H9 (cell line): ENCODE data around the gene EPS8L3. TPM values are rescaled to one million over a fixed set of nuclear protein-coding genes. Genes with fewer than 3 reads are reported as not detected.

Experiments used
- DNase-seq: peaks from one replicate; pipeline ENCODE4 v3.0.0-alpha.2; 2017
- H2AFZ ChIP-seq: one replicate; pipeline ENCODE4 v1.6.1; 2013; ENCODE audit warnings: mild to moderate bottlenecking, low read length, control low read depth, moderate library complexity
- H2AK5ac ChIP-seq: 2 replicates; pipeline ENCODE4 v1.6.1; 2013; ENCODE audit warnings: low read length, control low read depth, mixed read lengths; ENCODE audit not compliant: insufficient read length
- H2BK120ac ChIP-seq: one replicate; pipeline ENCODE4 v1.6.1; 2013; ENCODE audit warnings: low read depth, mild to moderate bottlenecking, low read length, control low read depth, inconsistent platforms; ENCODE audit not compliant: poor library complexity, severe bottlenecking
- H2BK12ac ChIP-seq: 2 replicates; pipeline ENCODE4 v1.6.1; 2013; ENCODE audit warnings: low read length, control low read depth, mixed read lengths, low read depth; ENCODE audit not compliant: insufficient read length
- H2BK15ac ChIP-seq: 2 replicates; pipeline ENCODE4 v1.6.1; 2013; ENCODE audit warnings: low read depth, low read length, control low read depth
- H2BK20ac ChIP-seq: one replicate; pipeline ENCODE4 v1.6.1; 2013; ENCODE audit warnings: low read depth, mild to moderate bottlenecking, low read length, control low read depth, inconsistent platforms; ENCODE audit not compliant: poor library complexity, severe bottlenecking
- H2BK5ac ChIP-seq: 2 replicates; pipeline ENCODE4 v1.6.1; 2013; ENCODE audit warnings: low read length, control low read depth, mixed read lengths; ENCODE audit not compliant: insufficient read length
- H3K14ac ChIP-seq: 2 replicates; pipeline ENCODE4 v1.6.1; 2013; ENCODE audit warnings: low read length, control low read depth; ENCODE audit not compliant: insufficient read depth
- H3K18ac ChIP-seq: 2 replicates; pipeline ENCODE4 v1.6.1; 2013; ENCODE audit warnings: low read depth, mild to moderate bottlenecking, mixed read lengths, low read length, control low read depth; ENCODE audit not compliant: insufficient read length
- H3K23ac ChIP-seq: 2 replicates; pipeline ENCODE4 v1.6.1; 2013; ENCODE audit warnings: low read length, control low read depth, mixed read lengths, low read depth; ENCODE audit not compliant: insufficient read length
- H3K23me2 ChIP-seq: 2 replicates; pipeline ENCODE4 v1.6.1; 2013; ENCODE audit warnings: low read depth, mild to moderate bottlenecking, mixed read lengths, low read length, control low read depth; ENCODE audit not compliant: insufficient read length, poor library complexity, severe bottlenecking
- H3K27ac ChIP-seq: 2 replicates; pipeline ENCODE4 v1.5.1; 2013; ENCODE audit warnings: low read length, control low read depth, mixed read lengths, low read depth; ENCODE audit not compliant: insufficient read length
- H3K27me3 ChIP-seq: 2 replicates; pipeline ENCODE4 v1.6.1; 2013; ENCODE audit warnings: low read length, control low read depth, inconsistent platforms; ENCODE audit not compliant: insufficient read depth
- H3K4ac ChIP-seq: 2 replicates; pipeline ENCODE4 v1.6.1; 2013; ENCODE audit warnings: low read depth, mild to moderate bottlenecking, control low read depth, inconsistent platforms, low read length, moderate library complexity
- H3K4me1 ChIP-seq: 2 replicates; pipeline ENCODE4 v1.6.1; 2013; ENCODE audit warnings: low read length, control low read depth, inconsistent platforms; ENCODE audit not compliant: insufficient read depth
- H3K4me2 ChIP-seq: 2 replicates; pipeline ENCODE4 v1.6.1; 2013; ENCODE audit warnings: low read length, control low read depth, mixed read lengths; ENCODE audit not compliant: insufficient read length, insufficient read depth
- H3K56ac ChIP-seq: 2 replicates; pipeline ENCODE4 v1.6.1; 2013; ENCODE audit warnings: low read depth, mild to moderate bottlenecking, mixed read lengths, low read length, control low read depth; ENCODE audit not compliant: insufficient read length
- H3K79me1 ChIP-seq: 2 replicates; pipeline ENCODE4 v1.6.1; 2013; ENCODE audit warnings: low read depth, mild to moderate bottlenecking, moderate library complexity, low read length, control low read depth, inconsistent platforms; ENCODE audit not compliant: insufficient read depth, poor library complexity, severe bottlenecking
- H3K79me2 ChIP-seq: 2 replicates; pipeline ENCODE4 v1.6.1; 2013; ENCODE audit warnings: low read length, control low read depth, inconsistent platforms; ENCODE audit not compliant: insufficient read depth
- H3K9ac ChIP-seq: 2 replicates; pipeline ENCODE4 v1.6.1; 2013; ENCODE audit warnings: low read length, control low read depth, mixed read lengths; ENCODE audit not compliant: insufficient read length; ENCODE audit errors: extremely low read depth
- H3K9me3 ChIP-seq: one replicate; pipeline ENCODE4 v1.6.1; 2013; ENCODE audit warnings: low read depth, low read length, inconsistent platforms; ENCODE audit not compliant: control insufficient read depth
- H3T11ph ChIP-seq: one replicate; pipeline ENCODE4 v1.6.1; 2013; ENCODE audit warnings: mild to moderate bottlenecking, low read length, control low read depth, inconsistent platforms
- H4K20me1 ChIP-seq: one replicate; pipeline ENCODE4 v1.6.1; 2013; ENCODE audit not compliant: control insufficient read depth, insufficient read length, insufficient read depth
- H4K5ac ChIP-seq: 2 replicates; pipeline ENCODE4 v1.6.1; 2013; ENCODE audit warnings: low read depth, mild to moderate bottlenecking, mixed read lengths, low read length, control low read depth; ENCODE audit not compliant: insufficient read length
- H4K8ac ChIP-seq: replicated peaks from 2 replicates; pipeline ENCODE4 v1.6.1; 2013; ENCODE audit warnings: low read length, control low read depth, mixed read lengths, low read depth; ENCODE audit not compliant: insufficient read length
- H4K91ac ChIP-seq: 2 replicates; pipeline ENCODE4 v1.6.1; 2013; ENCODE audit warnings: low read depth, mild to moderate bottlenecking, moderate library complexity, mixed read lengths, low read length, control low read depth; ENCODE audit not compliant: insufficient read length
- H3K27ac Mint-ChIP-seq, 3 experiments: 2 replicates in 2 of 3; 3 replicates in 1 of 3; pipeline ENCODE4 v1.8.0; 2020 to 2021; ENCODE audit warnings: mixed read lengths in 3 of 3, mild to moderate bottlenecking in 1 of 3, moderate library complexity in 1 of 3
- H3K27me3 Mint-ChIP-seq: 2 replicates; pipeline ENCODE4 v1.8.0; 2021; ENCODE audit warnings: low read depth, mild to moderate bottlenecking, moderate library complexity, mixed read lengths
- H3K36me3 Mint-ChIP-seq, 3 experiments: 2 replicates in 2 of 3; 3 replicates in 1 of 3; pipeline ENCODE4 v1.8.0; 2020 to 2021; ENCODE audit warnings: low read depth in 3 of 3, mixed read lengths in 3 of 3; ENCODE audit not compliant: insufficient read depth in 1 of 3
- H3K4me1 Mint-ChIP-seq, 2 experiments: 2 replicates each; pipeline ENCODE4 v1.8.0; 2020; ENCODE audit warnings: mixed read lengths in 2 of 2
- H3K4me3 Mint-ChIP-seq, 2 experiments: 2 replicates in 1 of 2; 3 replicates in 1 of 2; pipeline ENCODE4 v1.8.0; 2020 to 2021; ENCODE audit warnings: mild to moderate bottlenecking in 2 of 2, mixed read lengths in 2 of 2, moderate library complexity in 1 of 2
- H3K9me3 Mint-ChIP-seq, 2 experiments: 2 replicates in 1 of 2; 3 replicates in 1 of 2; pipeline ENCODE4 v1.8.0; 2020; ENCODE audit warnings: mild to moderate bottlenecking in 2 of 2, mixed read lengths in 2 of 2, moderate library complexity in 1 of 2
- WGBS: extraction: QIAGEN DNeasy Blood & Tissue Kit; methylation state at CpG from one replicate; pipeline ENCODE4 v1.1.7; 2013; ENCODE audit warnings: missing lambda C conversion rate, low lambda C conversion rate, mixed read lengths; ENCODE audit not compliant: insufficient read length; ENCODE audit errors: extremely low coverage; 5-methylcytosine and 5-hydroxymethylcytosine counted together
- total RNA-seq: library from RNA; stranded (reverse); gene quantifications from 2 replicates; pipeline ENCODE4 v1.2.1, GENCODE V29; 2021
- TF ChIP-seq, protein P1 (sequence below): fragments of 200-600 bp; sonication (generic); conservative IDR thresholded peaks from 3 replicates; pipeline ENCODE4 v1.8.0; 2021; ENCODE audit warnings: antibody characterized with exemption, mild to moderate bottlenecking

The EPS8L3 gene
- total RNA-seq, 1 experiment from 2014 or later = not detected

GRCh38 chr1:109787845-109788601 is 24.3 kb upstream of the EPS8L3 start:
- Histone ChIP-seq H2AFZ (no peak overlapping the region), H2BK20ac (no peak overlapping the region), H3K79me1 (no peaks in the 10 kb centered on the region), H2AK5ac (no peak overlapping the region), H3K9me3 (no peaks in the 10 kb centered on the region), H3K4me2 (no peak overlapping the region), H3K27me3 (no peaks in the 10 kb centered on the region), H3K79me2 (no peaks in the 10 kb centered on the region), H2BK120ac (no peak overlapping the region), H3K9ac (no peak overlapping the region), H3K23me2 (no peaks in the 10 kb centered on the region), H3K23ac (no peak overlapping the region), H3K14ac (no peak overlapping the region), H3K27ac (no peak overlapping the region), H3T11ph (no peak overlapping the region), H4K91ac (no peak overlapping the region), H3K4me1 (peaks cover 6% of the 10 kb centered on the region; the same call in 1 of the 2 replicates), H3K4ac (no peak overlapping the region), H4K8ac (no peak overlapping the region), H3K56ac (no peak overlapping the region), H4K5ac (no peak overlapping the region), H2BK15ac (no peak overlapping the region), H2BK5ac (no peak overlapping the region), H4K20me1 (no peaks in the 10 kb centered on the region), H2BK12ac (no peak overlapping the region), H3K18ac (no peak overlapping the region)
- Mint-ChIP-seq H3K27ac (no peak overlapping the region), H3K27me3 (peaks cover 2% of the 10 kb centered on the region), H3K9me3 (no peaks in the 10 kb centered on the region), H3K36me3 (no peaks in the 10 kb centered on the region; a peak in 1 of 7 replicates), H3K4me1 (peaks cover 36 to 40% of the 10 kb centered on the region in 2 experiments), H3K4me3 (no peak overlapping the region)
- TF ChIP-seq, protein P1, sequence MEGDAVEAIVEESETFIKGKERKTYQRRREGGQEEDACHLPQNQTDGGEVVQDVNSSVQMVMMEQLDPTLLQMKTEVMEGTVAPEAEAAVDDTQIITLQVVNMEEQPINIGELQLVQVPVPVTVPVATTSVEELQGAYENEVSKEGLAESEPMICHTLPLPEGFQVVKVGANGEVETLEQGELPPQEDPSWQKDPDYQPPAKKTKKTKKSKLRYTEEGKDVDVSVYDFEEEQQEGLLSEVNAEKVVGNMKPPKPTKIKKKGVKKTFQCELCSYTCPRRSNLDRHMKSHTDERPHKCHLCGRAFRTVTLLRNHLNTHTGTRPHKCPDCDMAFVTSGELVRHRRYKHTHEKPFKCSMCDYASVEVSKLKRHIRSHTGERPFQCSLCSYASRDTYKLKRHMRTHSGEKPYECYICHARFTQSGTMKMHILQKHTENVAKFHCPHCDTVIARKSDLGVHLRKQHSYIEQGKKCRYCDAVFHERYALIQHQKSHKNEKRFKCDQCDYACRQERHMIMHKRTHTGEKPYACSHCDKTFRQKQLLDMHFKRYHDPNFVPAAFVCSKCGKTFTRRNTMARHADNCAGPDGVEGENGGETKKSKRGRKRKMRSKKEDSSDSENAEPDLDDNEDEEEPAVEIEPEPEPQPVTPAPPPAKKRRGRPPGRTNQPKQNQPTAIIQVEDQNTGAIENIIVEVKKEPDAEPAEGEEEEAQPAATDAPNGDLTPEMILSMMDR = no peak
- no CpG with 5 or more reads among the region's 19 CpGs for WGBS
- DNase-seq = peak; percentile 18
